Measurements from ENCODE around the gene RRP7A.
"Not testable (repeated sequence)": the region's sequence is repeated elsewhere in the genome, so short reads cannot be mapped to it uniquely, and the experiment has no call there.

The RRP7A gene

DNA sequence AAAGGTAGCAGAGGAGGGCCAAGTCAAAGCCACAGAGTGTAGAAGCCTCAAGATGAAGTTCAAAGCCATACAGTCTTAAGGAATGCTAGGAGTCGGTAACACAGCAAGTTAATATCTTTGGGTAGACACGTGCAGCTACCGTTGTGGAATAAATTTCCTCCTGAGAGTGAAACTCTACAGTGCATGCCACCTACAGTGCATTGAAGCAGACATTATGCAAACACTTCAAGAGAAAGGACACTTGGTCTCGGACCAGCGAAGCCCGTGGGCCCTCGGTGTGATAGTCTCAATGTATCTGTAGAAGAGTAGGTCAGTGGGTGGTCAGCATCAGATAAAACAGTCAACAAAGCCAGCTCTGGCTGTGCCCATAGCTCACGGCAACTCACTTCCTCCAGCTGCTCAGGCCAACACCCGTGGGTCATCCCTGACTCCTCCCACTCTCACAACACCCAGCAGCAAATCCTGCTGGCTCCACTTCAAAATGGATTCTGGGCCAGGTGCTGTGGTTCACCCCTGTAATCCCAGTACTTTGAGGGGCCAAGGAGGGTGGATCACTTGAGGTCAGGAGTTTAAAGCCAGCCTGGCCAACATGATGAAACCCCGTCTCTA lies 24.0 kb downstream of the RRP7A start:
- not testable (repeated sequence) for DNase-seq (ENCODE audit: low read depth)

DNA sequence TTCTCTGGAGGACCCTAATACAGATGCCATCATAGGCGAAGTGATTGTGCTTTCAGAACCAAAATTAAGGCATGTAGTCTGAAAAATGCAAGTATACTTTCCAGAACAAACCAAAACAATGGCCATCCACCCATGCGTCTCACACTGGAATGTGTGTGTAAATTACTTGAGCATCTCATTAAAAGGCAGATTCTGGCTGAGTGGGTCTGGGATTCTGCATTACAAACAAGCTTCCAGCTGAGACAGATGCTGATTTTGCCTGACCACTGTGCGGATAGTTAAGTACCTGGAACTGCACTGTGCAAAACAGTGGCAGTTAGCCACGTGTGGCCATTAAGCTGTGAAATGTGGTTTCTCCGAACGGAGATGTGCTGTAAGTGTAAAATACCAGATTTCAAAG lies 26.2 kb downstream of the RRP7A start:
- DNase-seq (ENCODE audit: low read depth), result no peak

DNA sequence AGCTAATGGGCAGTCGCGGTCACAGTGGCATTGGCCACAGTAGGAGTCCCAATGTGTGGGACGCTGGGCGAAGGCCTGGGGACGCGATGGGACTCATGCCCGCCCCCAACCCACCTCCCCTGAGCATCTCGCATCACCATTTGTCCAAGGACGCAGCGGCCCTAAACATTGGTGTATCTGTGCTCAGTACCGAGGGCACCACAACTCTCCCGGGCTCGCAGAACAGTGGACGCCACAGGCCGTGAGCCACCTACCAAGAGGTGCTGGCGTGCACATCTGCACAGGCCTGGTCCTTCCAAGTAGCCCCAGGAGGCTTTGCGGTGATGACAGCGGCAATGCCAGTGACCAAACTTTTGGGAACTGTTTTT lies 27.3 kb downstream of the RRP7A start:
- DNase-seq (ENCODE audit: low read depth), result no peak

DNA sequence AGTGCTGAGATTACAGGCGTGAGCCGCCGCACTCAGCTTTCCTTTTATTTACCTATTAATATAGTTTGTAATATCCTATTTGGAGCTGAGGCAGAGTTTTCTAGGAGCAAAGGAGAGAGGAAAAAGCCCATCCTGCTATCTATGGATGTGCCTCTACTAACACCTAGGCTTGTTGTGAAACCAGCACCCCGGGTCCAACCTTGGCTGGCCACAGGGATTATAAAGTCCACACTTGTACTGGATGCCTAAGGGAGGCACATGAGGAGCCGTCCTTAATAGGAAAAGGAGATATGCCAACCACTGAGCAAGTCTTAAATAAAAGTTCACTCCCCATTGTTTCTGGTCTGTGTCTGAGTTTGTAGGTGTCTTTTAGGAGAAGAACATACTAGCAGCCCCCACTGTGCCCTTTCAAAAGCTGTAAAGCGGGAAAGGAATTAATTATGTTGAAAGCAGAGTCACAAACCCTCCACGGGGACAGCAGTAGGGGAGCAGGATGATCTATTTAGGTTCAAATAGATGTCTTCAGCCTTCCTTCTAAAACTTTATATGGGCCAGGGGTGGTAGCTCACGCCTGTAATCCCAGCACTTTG lies 29.3 kb downstream of the RRP7A start:
- DNase-seq (ENCODE audit: low read depth), result no peak

DNA sequence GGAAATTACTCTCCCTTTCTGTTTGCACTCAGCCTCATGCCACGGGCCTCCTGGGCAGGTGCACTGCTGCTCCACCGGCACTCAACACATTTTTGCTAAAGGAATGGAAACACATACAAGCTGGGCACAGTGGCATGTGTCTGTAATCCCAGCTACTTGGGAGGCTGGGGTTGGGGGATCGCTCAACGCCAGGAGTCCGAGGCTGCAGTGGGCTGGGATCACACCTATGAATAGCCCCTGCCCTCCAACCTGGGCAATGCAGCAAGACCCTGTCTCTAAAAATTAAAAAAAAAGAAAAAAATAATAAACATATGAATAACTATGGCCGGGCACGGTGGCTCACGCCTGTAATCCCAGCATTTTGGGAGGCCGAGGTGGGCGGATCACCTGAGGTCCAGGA lies 30.6 kb downstream of the RRP7A start:
- no peak for DNase-seq (ENCODE audit: low read depth)

DNA sequence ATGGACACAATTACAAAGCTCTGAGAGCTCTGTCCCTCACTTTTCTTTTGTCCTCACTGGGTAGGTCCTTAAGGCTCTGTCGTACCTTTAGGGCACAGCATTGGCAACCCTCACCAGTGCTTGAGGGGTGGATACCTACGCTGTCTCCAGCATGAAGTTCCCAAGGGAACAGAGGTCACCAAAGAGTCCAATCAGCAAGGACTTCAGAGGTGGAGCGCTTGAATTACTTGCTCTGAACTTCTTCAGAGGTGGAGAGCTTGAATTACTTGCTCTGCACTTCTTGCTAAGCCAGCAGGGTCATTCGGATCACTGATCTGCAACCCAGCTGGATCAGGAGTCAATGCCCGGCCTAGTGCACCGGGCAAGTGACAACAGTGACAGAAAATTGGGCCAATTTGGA lies 35.1 kb downstream of the RRP7A start:
- DNase-seq (ENCODE audit: low read depth), result no peak

DNA sequence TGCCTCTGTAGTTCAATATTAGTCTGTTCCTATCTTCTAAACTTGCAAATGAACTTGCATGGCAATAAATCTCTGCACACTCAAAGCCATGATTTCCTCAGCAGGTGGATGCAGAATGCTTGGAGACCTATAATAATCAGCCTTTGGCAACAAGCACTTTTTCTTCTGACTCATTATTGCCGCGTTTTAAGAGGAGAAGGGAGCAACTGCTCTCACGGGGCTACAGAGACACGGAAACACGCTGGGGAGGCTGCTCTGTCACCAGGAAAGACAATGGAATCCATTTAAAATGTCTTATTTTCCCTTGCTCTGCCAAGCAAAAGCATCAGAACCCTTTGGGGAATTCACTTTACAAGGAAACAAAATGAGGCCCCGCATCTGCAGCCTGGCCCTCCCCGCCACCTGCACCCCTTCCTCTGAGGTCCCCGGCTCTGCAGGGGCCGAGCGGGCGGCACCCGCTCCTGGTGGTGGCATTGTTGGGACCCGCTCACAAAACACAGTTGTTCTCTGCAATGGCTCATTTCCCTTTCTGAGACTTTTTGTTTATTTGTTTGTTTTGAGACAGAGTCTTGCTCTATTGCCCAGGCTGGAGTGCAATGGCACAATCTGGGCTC lies 35.9 kb downstream of the RRP7A start:
- not testable (repeated sequence) for DNase-seq (ENCODE audit: low read depth)

DNA sequence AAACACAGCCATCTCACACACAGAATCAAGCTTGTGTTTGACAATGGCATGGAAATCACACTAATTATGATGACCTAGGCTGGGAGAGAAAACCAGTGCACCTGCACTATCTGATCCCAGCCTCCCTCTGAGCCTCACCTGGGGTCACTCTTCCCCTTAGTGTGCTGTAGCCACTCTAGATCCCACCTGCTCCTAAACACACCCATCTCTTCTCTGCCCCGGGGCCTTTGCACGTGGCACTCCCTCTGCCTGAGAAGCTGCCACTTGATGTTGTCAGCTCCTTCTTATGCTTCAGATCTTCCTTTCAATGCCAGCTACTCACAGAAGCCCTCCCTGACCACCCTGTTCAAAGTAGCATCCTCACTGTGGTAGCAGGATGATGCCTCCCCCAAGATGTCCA lies 44.5 kb downstream of the RRP7A start:
- no peak for DNase-seq (ENCODE audit: low read depth)

DNA sequence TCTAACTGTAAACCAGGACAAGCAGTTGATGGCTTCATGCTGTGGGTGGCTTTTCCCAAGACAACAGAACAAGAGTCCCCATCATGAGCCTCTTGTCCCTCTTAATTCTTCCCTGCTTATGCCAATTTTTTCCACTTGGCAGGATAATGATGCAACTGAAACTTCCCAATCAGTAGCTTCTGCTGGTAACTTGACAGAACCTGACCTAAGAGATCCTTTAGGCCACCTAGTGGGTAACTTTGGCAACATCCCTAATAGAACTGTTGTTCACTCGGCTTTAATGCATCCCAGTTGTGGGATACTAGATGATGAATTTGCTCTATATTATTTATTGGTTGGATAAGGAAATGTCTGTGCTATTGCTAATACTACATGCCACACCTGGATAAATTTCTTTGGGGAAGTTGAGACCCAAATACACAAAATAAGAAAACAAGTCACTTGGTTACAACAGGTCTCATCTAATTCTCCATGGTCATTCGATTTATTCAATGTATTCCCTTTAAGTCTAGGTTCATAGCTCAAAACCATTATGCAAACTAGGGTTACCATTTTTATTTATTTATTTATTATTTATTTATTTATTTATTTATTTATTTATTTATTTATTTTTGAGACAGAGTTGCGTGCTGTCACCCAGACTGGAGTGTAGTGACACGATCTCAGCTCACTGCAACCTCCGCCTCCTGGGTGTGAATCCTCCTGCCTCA lies 46.0 kb downstream of the RRP7A start:
- peak; percentile 48 for DNase-seq (ENCODE audit: low read depth)

DNA sequence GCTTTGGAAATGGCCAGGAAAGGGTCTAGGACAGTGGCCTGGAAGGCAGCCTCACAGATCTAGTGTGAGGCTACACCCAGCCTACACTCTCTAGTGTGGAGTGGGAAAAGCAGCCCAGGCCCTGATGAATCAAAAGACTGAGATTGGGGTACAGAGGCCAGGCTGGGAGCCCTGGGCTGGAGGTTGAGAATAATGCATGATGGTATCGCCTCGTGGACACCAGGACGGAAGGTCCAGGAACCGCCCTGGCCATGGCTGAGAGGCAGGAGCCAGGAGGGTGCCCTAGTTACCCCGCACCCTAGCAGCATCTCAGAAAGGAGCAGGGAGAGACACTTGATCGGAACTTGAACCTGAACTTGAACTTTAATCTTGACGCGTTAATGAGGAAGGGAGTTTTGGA lies 46.9 kb downstream of the RRP7A start:
- DNase-seq (ENCODE audit: low read depth), result no peak

DNA sequence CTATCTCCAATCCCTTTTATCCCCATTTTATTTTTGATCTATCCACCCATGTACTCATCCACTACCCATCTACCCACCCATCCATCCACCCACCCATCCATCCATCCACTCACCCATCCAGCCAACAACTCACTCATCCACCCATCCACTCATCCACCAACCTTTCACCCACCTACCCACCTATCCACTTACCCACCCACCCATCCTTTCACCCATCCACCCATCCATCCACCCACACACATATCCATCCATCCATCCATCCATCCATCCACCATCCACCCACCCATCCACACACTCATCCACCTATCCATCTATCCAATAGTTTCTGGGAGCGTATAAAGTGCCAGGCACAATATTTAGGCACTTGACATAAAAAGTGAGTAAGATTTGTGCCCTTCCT lies 48.2 kb downstream of the RRP7A start:
- DNase-seq (ENCODE audit: low read depth), result no peak

DNA sequence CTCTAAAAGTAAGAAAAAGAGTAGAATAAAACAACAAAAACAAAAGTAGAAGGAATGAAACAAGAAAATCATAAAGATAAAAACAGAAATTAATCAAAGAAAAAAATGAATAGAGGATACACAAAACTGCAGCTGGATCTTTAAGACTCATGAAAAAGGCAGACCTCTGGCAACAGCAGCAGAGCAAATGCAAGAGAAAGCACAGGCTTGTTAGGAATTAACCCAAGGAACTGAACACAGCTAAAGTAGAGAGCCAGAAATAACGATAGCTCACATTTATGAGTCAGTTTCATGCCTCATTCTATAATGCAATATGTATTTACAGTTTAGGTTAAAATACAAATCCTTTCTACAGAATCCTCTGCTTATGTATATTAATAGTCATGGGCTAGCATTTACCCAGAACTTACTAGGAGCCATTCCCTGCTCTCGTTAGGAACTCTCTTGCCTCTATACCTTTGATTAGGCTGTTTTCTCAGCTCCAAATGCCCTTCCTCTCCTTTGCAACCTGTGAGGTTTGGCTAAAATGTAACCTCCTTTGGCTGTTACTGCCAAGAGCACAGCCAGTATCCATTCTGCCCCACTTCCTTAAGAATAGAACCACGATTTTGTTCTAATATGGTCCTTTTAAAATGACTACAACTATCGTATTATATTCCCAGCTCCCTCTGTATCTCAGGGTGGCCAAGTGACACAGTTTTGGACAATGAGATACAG lies 49.1 kb downstream of the RRP7A start:
- peak; percentile 6 for DNase-seq (ENCODE audit: low read depth)

DNA sequence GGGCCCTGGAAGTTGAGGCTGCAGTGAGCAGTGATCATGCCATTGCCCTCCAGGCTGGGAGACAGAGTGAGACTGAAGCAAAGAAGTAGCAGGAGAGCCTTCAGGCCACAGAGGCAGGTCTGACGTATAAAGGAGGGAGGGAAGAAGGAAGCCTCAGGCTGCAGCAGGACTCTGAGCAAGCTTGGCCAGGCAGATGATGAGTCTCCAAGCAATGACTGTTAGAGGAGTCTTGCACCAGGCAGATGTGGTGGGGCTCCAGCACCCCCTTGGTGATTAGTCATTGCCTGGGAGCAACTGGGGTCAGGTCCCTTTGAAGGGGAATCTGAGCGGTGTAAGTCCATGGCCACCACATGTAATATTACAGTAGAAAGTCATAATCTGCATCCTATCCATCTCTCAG lies 50.8 kb downstream of the RRP7A start:
- DNase-seq (ENCODE audit: low read depth), result peak; percentile 9

DNA sequence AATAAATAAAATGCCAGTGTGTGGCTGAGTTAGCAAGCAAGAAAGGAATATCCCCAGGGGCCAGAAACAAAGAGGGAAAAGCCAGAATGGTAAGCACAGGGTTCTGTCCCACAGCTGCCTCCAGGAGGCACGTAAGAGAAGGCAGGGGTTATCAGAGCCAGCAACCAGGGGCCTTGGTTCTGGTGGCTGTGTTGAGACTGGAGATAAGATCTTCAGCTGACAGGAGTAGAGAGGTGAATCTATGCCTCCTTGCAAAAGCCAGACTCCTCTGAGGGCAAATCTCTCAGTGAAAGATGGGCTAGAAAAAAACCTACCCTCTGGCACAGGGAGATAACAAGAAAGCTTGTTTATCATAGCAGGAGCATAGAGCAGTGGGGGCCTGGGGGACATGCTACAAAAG lies 57.6 kb downstream of the RRP7A start:
- no peak for DNase-seq (ENCODE audit: low read depth)

DNA sequence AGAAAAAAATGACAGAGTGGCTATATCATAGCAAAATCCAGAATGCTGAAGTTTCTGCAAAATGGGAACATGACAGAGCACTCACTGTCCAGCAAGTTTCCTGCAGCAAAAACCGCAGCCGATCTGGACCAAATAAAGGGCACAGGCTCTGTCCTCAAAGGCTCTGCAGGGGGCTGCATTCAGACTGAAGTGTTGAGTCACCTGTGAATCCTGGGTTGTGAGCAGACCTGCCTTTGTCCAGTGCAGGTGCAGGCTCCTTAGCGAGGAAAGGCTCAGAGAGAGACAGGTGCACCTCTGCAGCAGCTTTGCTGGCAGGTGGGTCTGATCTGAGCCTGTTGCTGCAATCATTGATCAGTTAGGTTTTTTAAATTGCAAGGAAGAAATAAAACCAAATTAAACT lies 58.1 kb downstream of the RRP7A start:
- no peak for DNase-seq (ENCODE audit: low read depth)
